Large intestine (tissue), 3 donors: ENCODE results near the gene TNFRSF8. TPM values are rescaled to one million over a fixed set of nuclear protein-coding genes. Genes with fewer than 3 reads are reported as not detected.
"Not testable (repeated sequence)": the region's sequence is repeated elsewhere in the genome, so short reads cannot be mapped to it uniquely, and the experiment has no call there.

ENCODE experiments used
- DNase-seq, 2 donors: peaks; one replicate each; pipeline versions ENCODE4 v3.0.0 to v3.0.0-alpha.2; 2013
- H3K27ac ChIP-seq: one replicate; pipeline ENCODE4 v1.5.1; 2013; ENCODE audit warnings: low read length
- H3K27me3 ChIP-seq: 2 replicates; pipeline ENCODE4 v1.6.1; 2013; ENCODE audit warnings: low read length; ENCODE audit not compliant: control insufficient read depth, insufficient read depth
- H3K36me3 ChIP-seq: 2 replicates; pipeline ENCODE4 v1.6.1; 2013; ENCODE audit warnings: low read length; ENCODE audit not compliant: control insufficient read depth, insufficient read depth
- H3K4me1 ChIP-seq: one replicate; pipeline ENCODE4 v1.6.1; 2013; ENCODE audit warnings: low read length; ENCODE audit not compliant: control insufficient read depth, insufficient read depth
- H3K4me3 ChIP-seq: one replicate; pipeline ENCODE4 v1.5.1; 2013; ENCODE audit warnings: low read length
- H3K9me3 ChIP-seq: one replicate; pipeline ENCODE4 v1.6.1; 2013; ENCODE audit warnings: mild to moderate bottlenecking, low read depth, low read length, moderate library complexity; ENCODE audit not compliant: control insufficient read depth
- WGBS: methylation state at CpG from one replicate; pipeline ENCODE4 v1.1.5; 2013; ENCODE audit warnings: low lambda C conversion rate; ENCODE audit not compliant: insufficient coverage; 5-methylcytosine and 5-hydroxymethylcytosine counted together
- polyA plus RNA-seq: library from polyadenylated mRNA; unstranded; fragments of 120-200 nt; gene quantifications from one replicate; pipeline ENCODE4 v1.2.1, GENCODE V29; 2013

TNFRSF8 gene
- polyA plus RNA-seq, 1 donor = 0.25 TPM

DNA sequence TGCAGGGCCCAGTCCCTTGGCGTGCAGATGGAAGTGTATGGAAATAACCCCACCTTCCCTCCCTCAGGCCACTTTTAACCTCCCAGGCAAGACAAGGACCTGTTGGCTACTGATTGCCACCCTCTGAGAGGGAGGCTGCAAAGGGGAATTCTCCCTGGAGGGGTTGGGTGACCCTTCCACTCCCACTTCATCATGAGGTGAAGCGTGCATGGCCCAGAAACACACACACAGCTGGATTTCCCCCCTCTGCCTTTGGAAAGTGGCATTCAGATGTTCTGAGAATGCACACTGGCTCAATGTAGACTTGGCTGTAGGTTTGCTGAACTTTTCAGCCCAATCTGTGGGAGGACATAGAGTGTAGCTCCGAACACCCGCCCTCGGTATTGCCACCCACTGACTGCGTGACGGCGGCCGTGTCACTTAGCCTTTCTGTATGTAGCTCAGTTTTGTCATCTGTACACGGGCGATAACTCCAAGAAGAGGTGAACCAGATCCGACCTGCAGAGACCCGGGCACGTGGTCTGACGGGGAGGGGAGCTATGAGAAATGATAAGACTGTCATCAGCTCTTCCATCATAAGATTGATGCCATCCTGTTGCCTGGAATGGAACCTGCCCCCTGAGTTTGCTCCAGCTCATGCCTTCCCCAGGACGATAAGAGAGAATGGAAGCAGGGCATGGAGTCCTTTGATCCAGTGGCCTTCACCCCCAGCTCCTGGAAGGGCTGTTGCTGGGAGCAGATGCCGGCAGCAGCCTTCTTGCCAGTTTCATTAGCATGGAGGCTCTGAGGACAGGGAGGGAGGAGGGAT, 24.5 kb upstream of the TNFRSF8 start:
- DNase-seq = no peak
- H3K27me3 ChIP-seq = no peaks in the 10 kb centered on the region
- no peak overlapping the region for H3K27ac ChIP-seq
- no peaks in the 10 kb centered on the region for H3K4me1 ChIP-seq
- no peaks in the 10 kb centered on the region for H3K9me3 ChIP-seq
- H3K4me3 ChIP-seq = no peak overlapping the region
- H3K36me3 ChIP-seq = no peaks in the 10 kb centered on the region
- WGBS = no CpG with 5 or more reads among the region's 17 CpGs

- Histone ChIP-seq H3K4me3 (no peak overlapping the region), H3K27ac (no peak overlapping the region), H3K9me3 (no peaks in the 10 kb centered on the region), H3K27me3 (no peaks in the 10 kb centered on the region), H3K36me3 (no peaks in the 10 kb centered on the region), H3K4me1 (no peaks in the 10 kb centered on the region)
- no peak for DNase-seq
- WGBS = no CpG with 5 or more reads among the region's 2 CpGs
These were observed 24.0 kb upstream of the TNFRSF8 start for GRCh38 chr1:12039164-12039525.

- not testable (repeated sequence) for H3K4me3 ChIP-seq, H3K27me3 ChIP-seq, H3K27ac ChIP-seq, H3K9me3 ChIP-seq, DNase-seq, H3K4me1 ChIP-seq, H3K36me3 ChIP-seq
- WGBS = 100% methylated on average over 2 of the region's 13 CpGs
These were observed 23.2 kb upstream of the TNFRSF8 start for GRCh38 chr1:12039824-12040456.

DNA sequence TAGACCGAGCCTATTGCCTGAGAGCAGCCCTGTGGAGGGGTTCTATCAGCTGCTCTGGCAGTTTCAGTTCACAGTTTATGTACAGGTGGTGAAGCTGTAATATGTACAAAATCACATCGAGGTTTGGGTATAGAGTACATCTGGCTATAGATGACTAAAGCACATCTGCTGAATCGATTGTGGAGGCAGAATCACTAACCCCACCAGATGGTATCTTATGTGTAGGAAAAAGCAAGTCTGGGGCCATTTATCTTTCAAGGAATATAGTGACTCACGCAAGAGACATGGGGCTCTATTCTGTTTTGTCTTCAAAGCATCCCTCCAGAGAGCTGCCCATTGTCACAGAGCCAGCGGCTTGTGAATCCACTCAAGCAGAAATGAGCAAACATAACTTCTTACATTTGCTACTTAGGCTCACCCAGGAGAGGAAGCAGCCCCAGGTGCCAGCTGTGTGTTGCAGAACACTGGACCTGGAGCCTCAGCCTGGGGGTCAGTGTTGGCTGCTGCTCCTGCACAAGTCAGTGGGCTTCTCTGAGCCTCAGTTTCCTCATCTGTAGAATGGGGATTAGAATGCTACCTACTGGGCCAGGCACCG, 22.5 kb upstream of the TNFRSF8 start:
- Histone ChIP-seq H3K9me3 (no peaks in the 10 kb centered on the region), H3K27me3 (no peaks in the 10 kb centered on the region), H3K36me3 (no peaks in the 10 kb centered on the region), H3K27ac (no peak overlapping the region), H3K4me1 (no peaks in the 10 kb centered on the region), H3K4me3 (no peak overlapping the region)
- no CpG with 5 or more reads among the region's 6 CpGs for WGBS
- DNase-seq = no peak

GRCh38 chr1:12044187-12044877, 18.8 kb upstream of the TNFRSF8 start:
- DNase-seq, H3K9me3 ChIP-seq, H3K4me3 ChIP-seq, H3K36me3 ChIP-seq, H3K4me1 ChIP-seq, H3K27ac ChIP-seq: not testable (repeated sequence)
- H3K27me3 ChIP-seq = peaks cover 12% of the 10 kb centered on the region
- no CpG with 5 or more reads among the region's 15 CpGs for WGBS

- Histone ChIP-seq H3K4me3 (no peak overlapping the region), H3K9me3 (no peaks in the 10 kb centered on the region), H3K4me1 (no peaks in the 10 kb centered on the region), H3K27me3 (peaks cover 12% of the 10 kb centered on the region), H3K27ac (no peak overlapping the region), H3K36me3 (no peaks in the 10 kb centered on the region)
- no CpG with 5 or more reads among the region's 6 CpGs for WGBS
- no peak for DNase-seq
These were observed 16.4 kb upstream of the TNFRSF8 start for GRCh38 chr1:12046749-12047119.

GRCh38 chr1:12047120-12047876, 15.8 kb upstream of the TNFRSF8 start:
- DNase-seq = no peak
- no peaks in the 10 kb centered on the region for H3K9me3 ChIP-seq
- H3K4me1 ChIP-seq = peaks cover 3% of the 10 kb centered on the region
- no peaks in the 10 kb centered on the region for H3K36me3 ChIP-seq
- H3K4me3 ChIP-seq = no peak overlapping the region
- no peak overlapping the region for H3K27ac ChIP-seq
- peaks cover 12% of the 10 kb centered on the region for H3K27me3 ChIP-seq
- WGBS = 66% methylated on average over 2 of the region's 18 CpGs

- no peak overlapping the region for H3K4me3 ChIP-seq
- peaks cover 13% of the 10 kb centered on the region for H3K4me1 ChIP-seq
- H3K27me3 ChIP-seq = peaks cover 12% of the 10 kb centered on the region
- no CpG with 5 or more reads among the region's 2 CpGs for WGBS
- no peak overlapping the region for H3K27ac ChIP-seq
- no peak for DNase-seq
- no peaks in the 10 kb centered on the region for H3K9me3 ChIP-seq
- H3K36me3 ChIP-seq = no peaks in the 10 kb centered on the region
These were observed 14.7 kb upstream of the TNFRSF8 start for GRCh38 chr1:12048372-12048771.

GRCh38 chr1:12049616-12050015, 13.5 kb upstream of the TNFRSF8 start:
- H3K27ac ChIP-seq = no peak overlapping the region
- peaks cover 15% of the 10 kb centered on the region for H3K4me1 ChIP-seq
- H3K36me3 ChIP-seq = no peaks in the 10 kb centered on the region
- no CpG with 5 or more reads among the region's 4 CpGs for WGBS
- H3K4me3 ChIP-seq = no peak overlapping the region
- H3K9me3 ChIP-seq = no peaks in the 10 kb centered on the region
- no peak for DNase-seq
- peaks cover 12% of the 10 kb centered on the region for H3K27me3 ChIP-seq

DNA sequence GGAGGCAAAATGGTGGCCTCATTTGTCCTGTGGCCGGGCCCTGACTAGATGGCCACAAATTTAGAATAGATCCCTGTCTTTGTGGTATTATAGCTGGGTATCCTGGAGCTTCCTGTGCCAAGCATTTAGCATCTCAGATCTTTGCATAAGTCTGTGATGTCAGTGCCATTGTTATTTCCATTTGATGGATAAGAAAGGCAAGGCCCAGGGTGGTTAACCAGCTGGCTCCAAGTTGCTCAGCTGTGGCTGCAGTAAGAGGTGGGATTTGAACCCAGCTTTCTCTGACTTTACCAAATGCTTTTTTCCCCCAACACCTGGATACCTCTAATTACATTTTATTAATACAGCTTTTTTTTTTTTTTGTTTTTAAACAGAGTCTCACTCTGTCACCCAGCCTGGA, 11.7 kb upstream of the TNFRSF8 start:
- peaks cover 15% of the 10 kb centered on the region for H3K4me1 ChIP-seq
- H3K36me3 ChIP-seq = no peaks in the 10 kb centered on the region
- H3K27ac ChIP-seq = no peak overlapping the region
- DNase-seq = no peak
- peaks cover 12% of the 10 kb centered on the region for H3K27me3 ChIP-seq
- WGBS = no CpG with 5 or more reads among the region's 1 CpG
- no peak overlapping the region for H3K4me3 ChIP-seq
- no peaks in the 10 kb centered on the region for H3K9me3 ChIP-seq
